Dermis microvascular lymphatic vessel endothelial cell (primary cell): ENCODE measurements around the gene ZNF648. TPM values are rescaled to one million over a fixed set of nuclear protein-coding genes. Genes with fewer than 3 reads are reported as not detected.
"Not testable (repeated sequence)": the region's sequence is repeated elsewhere in the genome, so short reads cannot be mapped to it uniquely, and the experiment has no call there.

Experiments
- DNase-seq, 2 donors: peaks; one replicate each; pipeline versions ENCODE4 v3.0.0 to v3.0.0-alpha.2; 2010; ENCODE audit warnings: low read depth in 2 of 2
- total RNA-seq: library from RNA; depleted of rRNA; stranded (reverse); fragments of >200 nt; gene quantifications from 2 replicates; pipeline ENCODE4 v1.2.1, GENCODE V29; 2014

The ZNF648 gene
- total RNA-seq, 1 donor from 2014 or later, result not detected

GRCh38 chr1:182029379-182030331 is 31.9 kb downstream of the ZNF648 start:
- peak; percentile 90 for DNase-seq

- no peak for DNase-seq
These were observed 32.5 kb downstream of the ZNF648 start for GRCh38 chr1:182029002-182029378.

GRCh38 chr1:182015360-182015759 is 46.2 kb downstream of the ZNF648 start:
- DNase-seq, result peak in 1 of 2 donors; percentile 22

GRCh38 chr1:182010800-182011370 is 50.6 kb downstream of the ZNF648 start:
- not testable (repeated sequence) for DNase-seq

- not testable (repeated sequence) for DNase-seq
These were observed 56.1 kb downstream of the ZNF648 start for GRCh38 chr1:182005398-182005797.

- DNase-seq, result no peak
These were observed 56.9 kb downstream of the ZNF648 start for GRCh38 chr1:182004601-182005000.
